GM12864 (cell line): ENCODE measurements around the gene LZTFL1.

Source experiments
- DNase-seq: peaks from one replicate; pipeline ENCODE4 v3.0.0-alpha.2; 2011; ENCODE audit warnings: low read depth
- H3K4me3 ChIP-seq: 2 replicates; pipeline ENCODE4 v1.5.1; 2011; ENCODE audit warnings: mild to moderate bottlenecking, low read depth, low read length, control low read depth
- CTCF ChIP-seq: IDR thresholded peaks from 2 replicates; pipeline ENCODE4 v1.5.1; 2011; ENCODE audit warnings: low read depth, mild to moderate bottlenecking, moderate library complexity, low read length, control low read depth, inconsistent platforms; ENCODE audit errors: missing control alignments

The LZTFL1 gene

GRCh38 chr3:45830121-45830520, 11.8 kb downstream of the LZTFL1 start:
- no peak for DNase-seq

GRCh38 chr3:45826908-45827307, 15.0 kb downstream of the LZTFL1 start:
- H3K4me3 ChIP-seq, result no peak overlapping the region
- no peak for DNase-seq
- TF ChIP-seq CTCF, result no peak

More at GRCh38 chr3:45830121-45830520, 11.8 kb downstream of the LZTFL1 start:
- H3K4me3 ChIP-seq, result no peak overlapping the region
- TF ChIP-seq CTCF, result no peak

- no peak for TF ChIP-seq CTCF
- no peak for DNase-seq
- no peak overlapping the region for H3K4me3 ChIP-seq
Observed at GRCh38 chr3:45826321-45826720, 15.6 kb downstream of the LZTFL1 start.

GRCh38 chr3:45821127-45821526, 20.8 kb downstream of the LZTFL1 start:
- no peak for DNase-seq
- no peak overlapping the region for H3K4me3 ChIP-seq
- no peak for TF ChIP-seq CTCF

- no peak overlapping the region for H3K4me3 ChIP-seq
- no peak for DNase-seq
- TF ChIP-seq CTCF, result no peak
Observed at GRCh38 chr3:45819543-45819942, 22.4 kb downstream of the LZTFL1 start.

- H3K4me3 ChIP-seq, result no peak overlapping the region
- no peak for DNase-seq
- no peak for TF ChIP-seq CTCF
Observed at GRCh38 chr3:45817831-45818522, 23.9 kb downstream of the LZTFL1 start.

- TF ChIP-seq CTCF, result no peak
- no peak overlapping the region for H3K4me3 ChIP-seq
- no peak for DNase-seq
Observed at GRCh38 chr3:45816544-45816943, 25.4 kb downstream of the LZTFL1 start.
